Peyer's patch (tissue), 4 donors: Measurements from ENCODE around the gene UTP4.

ENCODE experiments used
- POLR2A ChIP-seq, 2 donors: fragments of 450-650 bp; IDR thresholded peaks; one replicate each; pipeline ENCODE4 v1.5.1; 2017; ENCODE audit warnings: antibody characterized with exemption in 2 of 2, mild to moderate bottlenecking in 2 of 2, moderate library complexity in 2 of 2
- TF ChIP-seq, protein P1 (sequence below), 6 experiments: fragments of 450-650 bp in 4 of 6; fragments of 200-600 bp in 2 of 6; sonication (generic) in 1 of 6; IDR thresholded peaks; one replicate each; pipeline ENCODE4 v1.5.1; 2017 to 2019; ENCODE audit warnings: antibody characterized with exemption in 6 of 6, mild to moderate bottlenecking in 3 of 6, moderate library complexity in 1 of 6

DNA sequence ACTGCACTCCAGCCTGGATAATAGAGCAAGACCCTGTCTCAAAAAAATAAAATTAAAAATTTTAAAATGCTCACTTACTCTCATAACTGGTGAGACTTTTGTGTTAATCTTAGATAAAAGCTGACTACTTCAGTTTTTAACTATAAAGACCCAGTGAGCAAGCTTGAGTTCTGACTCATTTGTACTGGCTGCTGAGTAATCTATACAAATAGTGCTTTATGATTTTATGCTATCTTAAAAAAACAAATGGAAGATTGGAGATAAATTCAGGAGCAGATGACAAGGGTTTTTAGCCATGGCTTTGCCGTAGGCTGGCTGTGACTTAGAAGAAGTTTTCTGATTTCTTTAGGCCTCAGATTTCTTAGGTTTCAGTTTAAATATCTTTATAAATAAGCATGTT is 85.0 kb downstream of the UTP4 start:
- TF ChIP-seq, protein P1, sequence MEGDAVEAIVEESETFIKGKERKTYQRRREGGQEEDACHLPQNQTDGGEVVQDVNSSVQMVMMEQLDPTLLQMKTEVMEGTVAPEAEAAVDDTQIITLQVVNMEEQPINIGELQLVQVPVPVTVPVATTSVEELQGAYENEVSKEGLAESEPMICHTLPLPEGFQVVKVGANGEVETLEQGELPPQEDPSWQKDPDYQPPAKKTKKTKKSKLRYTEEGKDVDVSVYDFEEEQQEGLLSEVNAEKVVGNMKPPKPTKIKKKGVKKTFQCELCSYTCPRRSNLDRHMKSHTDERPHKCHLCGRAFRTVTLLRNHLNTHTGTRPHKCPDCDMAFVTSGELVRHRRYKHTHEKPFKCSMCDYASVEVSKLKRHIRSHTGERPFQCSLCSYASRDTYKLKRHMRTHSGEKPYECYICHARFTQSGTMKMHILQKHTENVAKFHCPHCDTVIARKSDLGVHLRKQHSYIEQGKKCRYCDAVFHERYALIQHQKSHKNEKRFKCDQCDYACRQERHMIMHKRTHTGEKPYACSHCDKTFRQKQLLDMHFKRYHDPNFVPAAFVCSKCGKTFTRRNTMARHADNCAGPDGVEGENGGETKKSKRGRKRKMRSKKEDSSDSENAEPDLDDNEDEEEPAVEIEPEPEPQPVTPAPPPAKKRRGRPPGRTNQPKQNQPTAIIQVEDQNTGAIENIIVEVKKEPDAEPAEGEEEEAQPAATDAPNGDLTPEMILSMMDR (IDR thresholded peaks at IDR 0.05): no peak
- TF ChIP-seq POLR2A (IDR thresholded peaks at IDR 0.05): no peak
